ENCODE measurements around the gene CAMK2B. TPM values are rescaled to one million over a fixed set of nuclear protein-coding genes. Genes with fewer than 3 reads are reported as not detected.

The CAMK2B gene
- total RNA-seq, 4 donors from 2014 or later: 7.0 to 19.3 (median 18.5) TPM

- TF ChIP-seq POLR2A (IDR thresholded peaks at IDR 0.05): no peak
- TF ChIP-seq, protein P1, sequence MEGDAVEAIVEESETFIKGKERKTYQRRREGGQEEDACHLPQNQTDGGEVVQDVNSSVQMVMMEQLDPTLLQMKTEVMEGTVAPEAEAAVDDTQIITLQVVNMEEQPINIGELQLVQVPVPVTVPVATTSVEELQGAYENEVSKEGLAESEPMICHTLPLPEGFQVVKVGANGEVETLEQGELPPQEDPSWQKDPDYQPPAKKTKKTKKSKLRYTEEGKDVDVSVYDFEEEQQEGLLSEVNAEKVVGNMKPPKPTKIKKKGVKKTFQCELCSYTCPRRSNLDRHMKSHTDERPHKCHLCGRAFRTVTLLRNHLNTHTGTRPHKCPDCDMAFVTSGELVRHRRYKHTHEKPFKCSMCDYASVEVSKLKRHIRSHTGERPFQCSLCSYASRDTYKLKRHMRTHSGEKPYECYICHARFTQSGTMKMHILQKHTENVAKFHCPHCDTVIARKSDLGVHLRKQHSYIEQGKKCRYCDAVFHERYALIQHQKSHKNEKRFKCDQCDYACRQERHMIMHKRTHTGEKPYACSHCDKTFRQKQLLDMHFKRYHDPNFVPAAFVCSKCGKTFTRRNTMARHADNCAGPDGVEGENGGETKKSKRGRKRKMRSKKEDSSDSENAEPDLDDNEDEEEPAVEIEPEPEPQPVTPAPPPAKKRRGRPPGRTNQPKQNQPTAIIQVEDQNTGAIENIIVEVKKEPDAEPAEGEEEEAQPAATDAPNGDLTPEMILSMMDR (IDR thresholded peaks at IDR 0.05): no peak
- Histone ChIP-seq H3K4me3 (replicated peaks in 1 of 3) (no peak overlapping the region), H3K4me1 (peaks cover 0 to 9% of the 10 kb centered on the region in 2 donors), H3K9me3 (no peaks in the 10 kb centered on the region), H3K36me3 (no peaks in the 10 kb centered on the region), H3K27me3 (no peaks in the 10 kb centered on the region), H3K27ac (no peak overlapping the region)
- 85 to 100% methylated on average over 3 to 9 of the region's 9 CpGs for WGBS, 2 donors
- intact Hi-C loops (cut with DNase I): no loop called here
- DNase-seq: no peak
These were observed 46.8 kb downstream of the CAMK2B start for GRCh38 chr7:44278451-44279161.

- peak; percentile 20 to 42 for DNase-seq
- WGBS, 2 donors: 83 to 91% methylated on average over 6 to 8 of the region's 8 CpGs
- intact Hi-C loops (cut with DNase I): no loop called here
These were observed 47.5 kb downstream of the CAMK2B start for GRCh38 chr7:44277851-44278250.

DNA sequence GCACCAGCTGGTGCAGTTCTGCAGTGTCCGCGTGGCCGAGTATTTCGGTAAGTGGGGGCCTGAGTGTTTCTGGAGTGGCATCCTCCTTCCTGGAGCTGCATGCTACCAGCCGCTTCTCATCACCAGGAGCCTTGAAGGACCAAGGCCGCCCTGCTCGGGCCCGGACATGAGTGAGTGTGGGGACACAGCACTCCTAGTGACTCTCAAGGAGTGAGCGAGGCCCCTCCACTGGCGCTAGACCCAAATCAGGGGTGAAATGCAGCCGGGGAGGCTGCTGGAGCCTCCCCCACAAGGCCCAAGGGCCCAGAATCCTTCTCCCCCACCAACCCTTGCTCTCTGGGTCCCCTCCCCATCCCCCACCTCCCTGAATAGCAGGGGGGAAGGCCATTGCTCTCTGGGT is 48.0 kb downstream of the CAMK2B start:
- no peaks in the 10 kb centered on the region for H3K9me3 ChIP-seq
- no peaks in the 10 kb centered on the region for H3K36me3 ChIP-seq
- DNase-seq: no peak
- no peak overlapping the region for H3K4me3 ChIP-seq (replicated peaks in 1 of 3)
- no peak overlapping the region for H3K27ac ChIP-seq
- 81 to 82% methylated on average over 11 of the region's 11 CpGs for WGBS, 2 donors
- intact Hi-C loops (cut with DNase I): no loop called here
- no peak for TF ChIP-seq POLR2A (IDR thresholded peaks at IDR 0.05)
- TF ChIP-seq, protein P1 (IDR thresholded peaks at IDR 0.05): no peak
- peaks cover 12 to 16% of the 10 kb centered on the region in 2 donors for H3K4me1 ChIP-seq
- H3K27me3 ChIP-seq: no peaks in the 10 kb centered on the region

More at GRCh38 chr7:44277851-44278250, 47.5 kb downstream of the CAMK2B start:
- H3K27ac ChIP-seq: no peak overlapping the region
- H3K9me3 ChIP-seq: no peaks in the 10 kb centered on the region
- H3K36me3 ChIP-seq: no peaks in the 10 kb centered on the region
- H3K27me3 ChIP-seq: no peaks in the 10 kb centered on the region
- H3K4me3 ChIP-seq (replicated peaks in 1 of 3): no peak overlapping the region
- TF ChIP-seq, protein P1 (IDR thresholded peaks at IDR 0.05): no peak
- no peak for TF ChIP-seq POLR2A (IDR thresholded peaks at IDR 0.05)
- peaks cover 7 to 15% of the 10 kb centered on the region in 2 donors for H3K4me1 ChIP-seq

- Histone ChIP-seq H3K36me3 (no peaks in the 10 kb centered on the region), H3K4me3 (replicated peaks in 1 of 3) (no peak overlapping the region), H3K9me3 (no peaks in the 10 kb centered on the region), H3K27me3 (no peaks in the 10 kb centered on the region), H3K4me1 (peaks cover 13 to 16% of the 10 kb centered on the region in 2 donors), H3K27ac (no peak overlapping the region)
- no peak for DNase-seq
- TF ChIP-seq, protein P1 (IDR thresholded peaks at IDR 0.05): no peak
- no peak for TF ChIP-seq POLR2A (IDR thresholded peaks at IDR 0.05)
- 91 to 93% methylated on average over 14 to 17 of the region's 20 CpGs for WGBS, 2 donors
- intact Hi-C loops (cut with DNase I): no loop called here
These were observed 48.7 kb downstream of the CAMK2B start for GRCh38 chr7:44276571-44277221.

Data from thyroid gland (tissue), 4 donors.